CD8-positive, alpha-beta memory T cell (primary cell): ENCODE results near the gene EBLN2. TPM values are rescaled to one million over a fixed set of nuclear protein-coding genes. Genes with fewer than 3 reads are reported as not detected.

Experiments used
- CTCF ChIA-PET: fragments of 350-600 bp; sonication (Branson Sonifier 250); formaldehyde crosslinking; loops from one replicate; lab custom pipeline; 2021; ENCODE audit warnings: antibody characterized with exemption; lab: Charles Lee
- POLR2A ChIA-PET: fragments of 350-600 bp; sonication (Branson Sonifier 250); formaldehyde crosslinking; loops from one replicate; lab custom pipeline; 2021; ENCODE audit warnings: antibody characterized with exemption; lab: Charles Lee
- DNase-seq, 5 donors: peaks; one replicate each; pipeline versions ENCODE4 v3.0.0 to v3.0.0-alpha.2; 2020 to 2022; ENCODE audit warnings: mixed read lengths in 1 of 5
- H3K27ac ChIP-seq: one replicate; pipeline ENCODE4 v1.7.0; 2013; ENCODE audit warnings: low read depth, mild to moderate bottlenecking, low read length, moderate library complexity
- H3K27me3 ChIP-seq: 2 replicates; pipeline ENCODE4 v1.7.0; 2013; ENCODE audit warnings: low read length, mild to moderate bottlenecking; ENCODE audit not compliant: insufficient read depth, poor library complexity, severe bottlenecking
- H3K36me3 ChIP-seq: 2 replicates; pipeline ENCODE4 v1.7.0; 2013; ENCODE audit warnings: mild to moderate bottlenecking, low read length, moderate library complexity; ENCODE audit not compliant: insufficient read depth
- H3K4me1 ChIP-seq: 2 replicates; pipeline ENCODE4 v1.7.0; 2013; ENCODE audit warnings: mild to moderate bottlenecking, low read length, moderate library complexity; ENCODE audit not compliant: insufficient read depth
- H3K4me3 ChIP-seq: 2 replicates; pipeline ENCODE4 v1.7.0; 2013; ENCODE audit warnings: mild to moderate bottlenecking, low read length
- H3K9me3 ChIP-seq: 2 replicates; pipeline ENCODE4 v1.7.0; 2013; ENCODE audit warnings: mild to moderate bottlenecking, low read length
- H3K27ac Mint-ChIP-seq, 8 donors: one replicate each; pipeline ENCODE4 v1.8.0; 2020 to 2021; ENCODE audit warnings: mixed read lengths in 8 of 8, mild to moderate bottlenecking in 6 of 8, inconsistent platforms in 3 of 8, moderate library complexity in 3 of 8
- H3K27me3 Mint-ChIP-seq, 2 donors: one replicate each; pipeline ENCODE4 v1.8.0; 2020 to 2021; ENCODE audit warnings: mixed read lengths in 2 of 2, mild to moderate bottlenecking in 1 of 2, moderate library complexity in 1 of 2
- H3K36me3 Mint-ChIP-seq, 3 donors: one replicate each; pipeline ENCODE4 v1.8.0; 2020 to 2021; ENCODE audit warnings: mixed read lengths in 3 of 3, inconsistent platforms in 1 of 3, mild to moderate bottlenecking in 1 of 3
- H3K4me1 Mint-ChIP-seq, 3 donors: one replicate each; pipeline ENCODE4 v1.8.0; 2020 to 2021; ENCODE audit warnings: mixed read lengths in 3 of 3, inconsistent platforms in 1 of 3, mild to moderate bottlenecking in 1 of 3
- H3K4me3 Mint-ChIP-seq, 7 donors: one replicate each; pipeline ENCODE4 v1.8.0; 2020 to 2021; ENCODE audit warnings: mixed read lengths in 7 of 7, mild to moderate bottlenecking in 6 of 7, moderate library complexity in 4 of 7, inconsistent platforms in 2 of 7
- H3K9me3 Mint-ChIP-seq, 5 donors: one replicate each; pipeline ENCODE4 v1.8.0; 2020 to 2022; ENCODE audit warnings: mixed read lengths in 5 of 5, mild to moderate bottlenecking in 3 of 5, moderate library complexity in 2 of 5, inconsistent platforms in 1 of 5
- polyA plus RNA-seq: library from polyadenylated mRNA; unstranded; fragments of 300-500 nt; fragmentation: Illumina TruSeq; gene quantifications from one replicate; pipeline ENCODE4 v1.2.3, GENCODE V29; 2021
- total RNA-seq, 2 experiments: library from RNA; stranded (reverse); gene quantifications; one replicate each; pipeline ENCODE4 v1.2.3, GENCODE V29; 2021

Gene EBLN2
- total and polyA plus RNA-seq, 3 experiments from 2014 or later: 0.76 to 4.7 (median 3.2) TPM

DNA sequence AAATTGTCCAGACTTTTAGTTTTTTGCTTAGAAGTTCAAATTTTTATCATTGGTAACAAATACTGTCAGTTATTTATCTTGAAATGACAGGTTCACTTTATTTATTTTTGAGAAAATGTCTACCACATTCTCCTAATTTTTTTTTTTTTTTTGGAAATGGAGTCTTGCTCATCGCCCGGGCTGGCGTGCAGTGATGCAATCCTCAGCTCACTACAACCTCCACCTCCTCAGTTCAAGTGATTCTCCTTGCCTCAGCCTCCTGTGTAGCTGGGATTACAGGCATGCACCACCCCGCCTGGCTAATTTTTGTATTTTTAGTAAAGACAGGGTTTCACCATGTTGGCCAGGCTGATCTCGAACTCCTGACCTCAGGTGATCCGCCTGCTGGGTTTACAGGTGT is 16.1 kb upstream of the EBLN2 start:
- Mint-ChIP-seq H3K4me3 (no peak overlapping the region), H3K27ac (peak overlapping the region in 2 of 8 donors; percentile 12 to 47), H3K9me3 (no peaks in the 10 kb centered on the region), H3K36me3 (peaks cover 0 to 21% (median 0%) of the 10 kb centered on the region in 3 donors), H3K4me1 (peaks cover 58 to 74% (median 73%) of the 10 kb centered on the region in 3 donors), H3K27me3 (no peaks in the 10 kb centered on the region)
- DNase-seq: no peak
- no peak overlapping the region for H3K4me3 ChIP-seq
- ChIA-PET CTCF (no interaction called here), POLR2A (no interaction called here)
- no peaks in the 10 kb centered on the region for H3K9me3 ChIP-seq
- H3K4me1 ChIP-seq: peaks cover 23% of the 10 kb centered on the region
- no peak overlapping the region for H3K27ac ChIP-seq
- H3K27me3 ChIP-seq: no peaks in the 10 kb centered on the region
- H3K36me3 ChIP-seq: no peaks in the 10 kb centered on the region

DNA sequence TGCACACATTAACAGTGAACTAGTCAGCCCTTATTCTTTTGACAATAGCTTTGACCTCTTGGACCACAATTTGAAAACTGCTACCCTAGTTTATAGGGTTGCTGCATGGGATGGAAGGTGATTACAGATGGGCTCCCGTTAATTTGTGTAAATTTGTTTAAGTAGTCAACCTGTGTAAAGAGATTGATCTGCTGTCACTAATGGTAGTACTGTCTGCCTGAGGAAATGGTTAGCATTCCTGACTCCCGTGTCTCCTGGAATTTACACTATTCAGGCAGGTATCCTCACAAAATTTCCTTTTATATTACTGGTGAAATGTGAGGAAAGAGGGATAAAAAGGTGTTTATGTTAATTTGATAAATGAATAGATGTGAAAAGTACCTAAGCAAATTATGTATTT is 15.3 kb upstream of the EBLN2 start:
- Mint-ChIP-seq H3K4me3 (peak overlapping the region in 1 of 7 donors; percentile 1), H3K27me3 (no peaks in the 10 kb centered on the region), H3K27ac (peak overlapping the region in 4 of 8 donors; percentile 12 to 75 (median 34)), H3K36me3 (peaks cover 0 to 23% (median 0%) of the 10 kb centered on the region in 3 donors), H3K4me1 (peaks cover 52 to 73% (median 72%) of the 10 kb centered on the region in 3 donors), H3K9me3 (no peaks in the 10 kb centered on the region)
- H3K4me3 ChIP-seq: no peak overlapping the region
- CTCF ChIA-PET: no interaction called here
- POLR2A ChIA-PET: no interaction called here
- H3K9me3 ChIP-seq: no peaks in the 10 kb centered on the region
- DNase-seq: no peak
- H3K4me1 ChIP-seq: peaks cover 16% of the 10 kb centered on the region
- H3K36me3 ChIP-seq: no peaks in the 10 kb centered on the region
- H3K27ac ChIP-seq: no peak overlapping the region
- H3K27me3 ChIP-seq: no peaks in the 10 kb centered on the region

DNA sequence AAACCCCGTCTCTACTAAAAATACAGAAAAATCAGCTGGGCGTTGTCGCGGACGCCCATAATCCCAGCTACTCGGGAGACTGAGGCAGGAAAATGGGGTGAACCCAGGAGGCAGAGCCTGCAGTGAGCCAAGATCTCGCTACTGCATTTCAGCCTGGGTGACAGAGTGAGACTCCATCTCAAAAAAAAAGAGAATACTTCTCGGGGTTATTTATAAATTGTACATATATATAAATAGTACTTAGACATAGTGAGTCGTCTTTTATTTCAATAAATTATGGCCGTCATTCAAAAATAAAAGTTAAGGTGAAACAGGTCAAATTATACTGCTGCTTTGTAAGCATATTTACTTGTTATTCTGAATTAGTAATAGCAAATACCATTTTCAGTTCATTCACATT is 12.1 kb upstream of the EBLN2 start:
- Mint-ChIP-seq H3K9me3 (no peaks in the 10 kb centered on the region), H3K36me3 (peaks cover 0 to 26% (median 0%) of the 10 kb centered on the region in 3 donors), H3K4me3 (no peak overlapping the region), H3K27ac (peak overlapping the region in 1 of 8 donors; percentile 50), H3K4me1 (peaks cover 31 to 67% (median 62%) of the 10 kb centered on the region in 3 donors), H3K27me3 (no peaks in the 10 kb centered on the region)
- ChIA-PET POLR2A (no interaction called here), CTCF (no interaction called here)
- no peak for DNase-seq
- H3K27me3 ChIP-seq: no peaks in the 10 kb centered on the region
- H3K27ac ChIP-seq: no peak overlapping the region
- H3K4me3 ChIP-seq: no peak overlapping the region
- H3K36me3 ChIP-seq: no peaks in the 10 kb centered on the region
- H3K9me3 ChIP-seq: no peaks in the 10 kb centered on the region
- peaks cover 3% of the 10 kb centered on the region for H3K4me1 ChIP-seq

DNA sequence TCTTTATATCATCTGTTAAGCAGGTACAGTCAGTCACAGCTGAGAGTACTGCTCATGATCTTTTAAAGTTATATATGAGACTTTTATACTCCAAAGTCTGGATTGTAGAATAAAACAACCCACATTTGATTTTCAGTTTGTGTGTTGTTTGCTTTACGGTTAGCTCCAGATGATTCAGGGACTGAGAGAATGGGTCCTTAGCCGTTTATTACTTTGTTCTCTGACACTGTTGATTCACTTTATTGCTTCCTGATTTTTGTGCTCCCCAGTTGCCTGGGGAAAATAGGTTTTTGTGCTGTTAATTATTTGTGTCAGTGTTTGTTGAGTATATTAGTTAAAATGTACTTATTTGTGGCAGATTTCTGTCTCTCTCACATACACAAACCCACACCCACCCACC is 8.6 kb upstream of the EBLN2 start:
- POLR2A ChIA-PET: no interaction called here
- H3K36me3 Mint-ChIP-seq: peaks cover 0 to 18% (median 0%) of the 10 kb centered on the region in 3 donors
- no peaks in the 10 kb centered on the region for H3K27me3 ChIP-seq
- H3K4me3 Mint-ChIP-seq: no peak overlapping the region
- H3K4me1 ChIP-seq: peaks cover 3% of the 10 kb centered on the region
- H3K4me1 Mint-ChIP-seq: peaks cover 19 to 49% (median 46%) of the 10 kb centered on the region in 3 donors
- H3K9me3 Mint-ChIP-seq: no peaks in the 10 kb centered on the region
- DNase-seq: no peak
- no peaks in the 10 kb centered on the region for H3K9me3 ChIP-seq
- no peaks in the 10 kb centered on the region for H3K27me3 Mint-ChIP-seq
- no peak overlapping the region for H3K27ac ChIP-seq
- CTCF ChIA-PET: no interaction called here
- H3K36me3 ChIP-seq: no peaks in the 10 kb centered on the region
- peak overlapping the region in 3 of 8 donors; percentile 36 to 72 (median 46) for H3K27ac Mint-ChIP-seq
- no peak overlapping the region for H3K4me3 ChIP-seq

DNA sequence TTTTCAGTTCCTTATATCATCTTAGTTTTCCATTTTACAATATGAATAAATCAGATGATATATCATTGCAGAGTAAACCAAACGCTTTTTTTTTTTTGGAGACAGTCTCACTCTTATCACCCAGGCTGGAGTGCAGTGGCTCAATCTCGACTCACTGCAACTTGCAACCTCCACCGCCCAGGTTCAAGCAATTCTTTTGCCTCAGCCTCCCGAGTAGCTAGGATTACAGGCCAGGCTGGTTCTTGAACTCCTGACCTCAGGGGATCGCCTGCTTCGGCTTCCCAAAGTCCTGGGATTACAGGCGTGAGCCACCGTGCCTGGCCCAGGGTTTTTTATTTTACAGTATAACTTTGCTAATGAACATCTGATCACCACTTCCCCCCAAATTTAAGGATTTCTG is 5.9 kb upstream of the EBLN2 start:
- Histone ChIP-seq H3K4me1 (peaks cover 3% of the 10 kb centered on the region), H3K36me3 (peaks cover 2% of the 10 kb centered on the region), H3K27me3 (no peaks in the 10 kb centered on the region), H3K9me3 (no peaks in the 10 kb centered on the region), H3K27ac (no peak overlapping the region), H3K4me3 (no peak overlapping the region)
- ChIA-PET CTCF (interaction anchor here (0.7 to 4.6 kb wide), 7 partner anchors 31 to 221 kb away, joined by 3 to 27 read pairs (median 7); no protein-coding TSS in a partner anchor), POLR2A (no interaction called here)
- Mint-ChIP-seq H3K4me3 (no peak overlapping the region), H3K4me1 (peaks cover 19 to 50% (median 48%) of the 10 kb centered on the region in 3 donors), H3K27ac (peak overlapping the region in 3 of 8 donors; percentile 24 to 56 (median 30)), H3K27me3 (no peaks in the 10 kb centered on the region), H3K9me3 (no peaks in the 10 kb centered on the region), H3K36me3 (peaks cover 0 to 22% (median 5%) of the 10 kb centered on the region in 3 donors)
- no peak for DNase-seq

DNA sequence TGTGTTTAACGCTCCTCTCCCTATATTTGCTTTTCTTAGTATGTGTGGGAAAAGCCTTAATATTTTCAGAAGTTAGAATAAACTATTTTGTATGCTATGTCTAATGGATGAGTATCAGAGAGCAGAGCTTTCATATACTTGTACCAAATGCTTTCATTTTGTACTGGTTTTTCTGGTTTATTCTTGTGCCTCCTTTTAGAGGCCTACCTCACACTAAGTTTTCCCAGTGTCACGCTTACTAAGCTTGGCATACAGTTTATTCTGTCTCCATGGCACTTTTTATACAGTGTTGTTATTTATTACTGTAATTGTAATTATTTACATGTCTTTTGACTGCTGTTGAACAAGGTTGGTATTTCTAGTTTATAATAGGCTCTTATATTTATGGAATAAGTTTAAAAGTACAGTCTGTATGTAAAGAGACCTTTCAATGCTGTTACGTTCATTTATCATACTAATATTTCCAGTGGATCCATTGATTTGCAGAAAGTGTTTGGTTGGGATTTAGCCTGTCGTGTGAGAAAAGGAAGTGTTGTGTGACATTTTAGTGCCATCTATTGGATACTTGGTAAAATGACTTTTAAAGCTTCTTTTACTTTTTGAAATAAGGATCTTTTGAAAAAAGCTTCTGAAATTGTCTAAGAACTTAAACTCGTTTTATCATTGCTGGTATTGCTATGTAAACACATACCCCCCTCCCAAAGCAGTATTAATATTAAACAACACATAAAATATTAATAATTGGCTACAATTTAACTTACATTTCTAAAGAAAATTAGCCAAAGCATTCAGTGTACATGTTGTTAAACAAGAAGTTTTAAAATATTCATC is 5.2 kb upstream of the EBLN2 start:
- Histone ChIP-seq H3K36me3 (peaks cover 3% of the 10 kb centered on the region), H3K27ac (no peak overlapping the region)

DNA sequence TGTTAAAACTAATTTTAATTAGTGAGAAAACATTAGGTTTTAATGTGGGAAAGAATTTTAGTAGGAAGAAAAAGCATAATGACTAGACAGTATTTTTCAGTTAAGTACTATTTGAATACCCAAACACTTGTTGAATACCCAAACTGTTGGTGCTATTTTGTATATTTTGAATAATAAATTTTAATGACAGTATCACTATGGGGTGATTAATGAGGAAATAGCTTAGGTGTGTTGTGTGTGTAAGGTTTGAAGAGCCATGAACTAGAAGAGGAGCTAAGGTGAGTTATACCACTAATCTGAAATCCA is 4.7 kb upstream of the EBLN2 start:
- Mint-ChIP-seq H3K9me3 (no peaks in the 10 kb centered on the region), H3K4me1 (peaks cover 15 to 42% (median 41%) of the 10 kb centered on the region in 3 donors), H3K27me3 (no peaks in the 10 kb centered on the region), H3K36me3 (peaks cover 0 to 28% (median 5%) of the 10 kb centered on the region in 3 donors), H3K4me3 (no peak overlapping the region), H3K27ac (peak overlapping the region in 1 of 8 donors; percentile 13)
- no peak overlapping the region for H3K4me3 ChIP-seq
- ChIA-PET POLR2A (interaction anchor here (0.6 kb wide), 1 partner anchor 126 kb away, joined by 3 read pairs; no protein-coding TSS in a partner anchor), CTCF (interaction anchor here (0.8 to 4.6 kb wide), 10 partner anchors 10 to 123 kb away, joined by 3 to 27 read pairs (median 6); no protein-coding TSS in a partner anchor)
- H3K9me3 ChIP-seq: no peaks in the 10 kb centered on the region
- H3K36me3 ChIP-seq: peaks cover 8% of the 10 kb centered on the region
- peaks cover 3% of the 10 kb centered on the region for H3K4me1 ChIP-seq
- no peaks in the 10 kb centered on the region for H3K27me3 ChIP-seq
- H3K27ac ChIP-seq: no peak overlapping the region
- DNase-seq: no peak

More for the DNA sequence above, 5.2 kb upstream of the EBLN2 start:
- Histone ChIP-seq H3K4me1 (peaks cover 3% of the 10 kb centered on the region), H3K27me3 (no peaks in the 10 kb centered on the region), H3K9me3 (no peaks in the 10 kb centered on the region), H3K4me3 (no peak overlapping the region)
- Mint-ChIP-seq H3K27ac (peak overlapping the region in 5 of 8 donors; percentile 6 to 83 (median 24)), H3K4me3 (no peak overlapping the region), H3K9me3 (no peaks in the 10 kb centered on the region), H3K4me1 (peaks cover 17 to 45% (median 44%) of the 10 kb centered on the region in 3 donors), H3K36me3 (peaks cover 0 to 24% (median 5%) of the 10 kb centered on the region in 3 donors), H3K27me3 (no peaks in the 10 kb centered on the region)
- peak in 2 of 5 donors; percentile 15 to 25 for DNase-seq
- POLR2A ChIA-PET: interaction anchor here (0.6 kb wide), 1 partner anchor 126 kb away, joined by 3 read pairs; no protein-coding TSS in a partner anchor
- CTCF ChIA-PET: interaction anchor here (0.7 to 4.6 kb wide), 11 partner anchors 10 to 222 kb away, joined by 3 to 27 read pairs (median 6); no protein-coding TSS in a partner anchor

DNA sequence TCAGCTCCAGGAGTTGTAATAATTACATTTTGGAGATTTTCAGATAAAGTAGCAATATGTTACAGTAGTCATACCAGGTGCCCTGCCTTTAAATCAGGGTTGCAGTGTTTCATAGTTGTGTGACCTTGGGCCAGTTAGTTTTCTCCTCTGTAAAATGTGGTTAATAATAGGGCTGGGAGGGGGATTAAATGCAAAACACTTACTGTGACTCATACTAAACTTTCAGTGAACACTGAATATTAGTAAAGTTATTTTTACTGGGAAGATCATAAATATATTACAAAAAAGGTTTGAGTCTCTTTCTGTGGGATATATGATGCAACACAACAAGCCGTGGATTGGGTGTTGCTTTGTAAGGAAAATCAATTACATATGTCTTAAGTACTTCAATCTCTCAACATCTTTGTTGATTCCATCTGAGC is 1.1 kb upstream of the EBLN2 start:
- Mint-ChIP-seq H3K27me3 (no peaks in the 10 kb centered on the region), H3K27ac (peak overlapping the region in 2 of 8 donors; percentile 37 to 63), H3K4me3 (no peak overlapping the region), H3K9me3 (no peaks in the 10 kb centered on the region), H3K36me3 (peaks cover 8 to 59% (median 19%) of the 10 kb centered on the region in 3 donors), H3K4me1 (peaks cover 11 to 26% (median 21%) of the 10 kb centered on the region in 3 donors)
- no peak for DNase-seq
- H3K4me3 ChIP-seq: no peak overlapping the region
- POLR2A ChIA-PET: no interaction called here
- no peak overlapping the region for H3K27ac ChIP-seq
- no peaks in the 10 kb centered on the region for H3K27me3 ChIP-seq
- peaks cover 23% of the 10 kb centered on the region for H3K36me3 ChIP-seq
- CTCF ChIA-PET: no interaction called here
- H3K4me1 ChIP-seq: no peaks in the 10 kb centered on the region
- H3K9me3 ChIP-seq: no peaks in the 10 kb centered on the region
